Uterus (tissue), 4 donors: Measurements from ENCODE around the gene FRMPD2. TPM values are rescaled to one million over a fixed set of nuclear protein-coding genes. Genes with fewer than 3 reads are reported as not detected.
A peak's percentile ranks its signal among the peaks of the same experiment; 100 is the strongest.

Source experiments
- DNase-seq, 2 donors: peaks; one replicate each; pipeline ENCODE4 v3.0.0-alpha.2; 2019 to 2020
- H3K27ac ChIP-seq, 2 donors: fragments of 200-600 bp; sonication (generic); 1 replicate in 1 of 2; 2 replicates in 1 of 2; pipeline ENCODE4 v1.5.1; 2016 to 2018
- H3K27me3 ChIP-seq, 2 donors: fragments of 200-600 bp; sonication (generic); one replicate each; pipeline ENCODE4 v1.5.1; 2018 to 2019; ENCODE audit warnings: control low read depth in 1 of 2
- H3K36me3 ChIP-seq, 2 donors: fragments of 200-600 bp; sonication (generic); one replicate each; pipeline ENCODE4 v1.5.1; 2019; ENCODE audit warnings: control low read depth in 1 of 2
- H3K4me1 ChIP-seq, 2 donors: fragments of 200-600 bp; sonication (generic); one replicate each; pipeline ENCODE4 v1.5.1; 2018 to 2019; ENCODE audit warnings: control low read depth in 1 of 2
- H3K4me3 ChIP-seq, 2 donors: fragments of 200-600 bp; sonication (generic); 1 replicate in 1 of 2; 2 replicates in 1 of 2; pipeline ENCODE4 v1.5.1; 2018 to 2019; ENCODE audit warnings: mild to moderate bottlenecking in 1 of 2
- H3K9me3 ChIP-seq, 2 donors: fragments of 200-600 bp; sonication (generic); one replicate each; pipeline ENCODE4 v1.5.1; 2019; ENCODE audit warnings: control low read depth in 1 of 2
- CTCF ChIP-seq, 4 experiments: fragments of 200-600 bp in 2 of 4; fragments of 450-650 bp in 2 of 4; sonication (generic) in 2 of 4; IDR thresholded peaks; one replicate each; pipeline ENCODE4 v1.5.1; 2016 to 2019; ENCODE audit warnings: antibody characterized with exemption in 4 of 4, mild to moderate bottlenecking in 2 of 4, moderate library complexity in 1 of 4
- POLR2A ChIP-seq, 2 donors: fragments of 450-650 bp; IDR thresholded peaks; one replicate each; pipeline ENCODE4 v1.6.1; 2016; ENCODE audit warnings: antibody characterized with exemption in 2 of 2, mild to moderate bottlenecking in 1 of 2, moderate library complexity in 1 of 2
- intact Hi-C: fragments of 100-400 bp; cut with DNase I; formaldehyde crosslinking; loops from one replicate; pipeline ENCODE4 v1.15.1; 2023; ENCODE audit warnings: low total_unique reads
- total RNA-seq, 4 donors: library from RNA; depleted of rRNA in 3 of 4; stranded (reverse); fragments of >200 nt in 3 of 4; gene quantifications; one replicate each; pipeline versions ENCODE4 v1.1.0 to v1.2.4, GENCODE V29; 2014 to 2023
- donor health status: DM: yes; HTN: yes; CAD: no.

FRMPD2 gene
- total RNA-seq, 4 donors from 2014 or later: 0.21 to 2.5 (median 0.26) TPM; not detected in 1

- no peak for DNase-seq
- H3K36me3 ChIP-seq: no peaks in the 10 kb centered on the region
- TF ChIP-seq CTCF (IDR thresholded peaks at IDR 0.05) (no peak), POLR2A (IDR thresholded peaks at IDR 0.05) (no peak)
- H3K4me3 ChIP-seq: no peak overlapping the region
- intact Hi-C loops: no loop called here
- H3K27ac ChIP-seq: no peak overlapping the region
- H3K27me3 ChIP-seq: no peaks in the 10 kb centered on the region
- no peaks in the 10 kb centered on the region for H3K9me3 ChIP-seq
- H3K4me1 ChIP-seq: no peaks in the 10 kb centered on the region
Measured at GRCh38 chr10:48294431-48294830, 19.9 kb upstream of the FRMPD2 start.

GRCh38 chr10:48292616-48293015 lies 18.1 kb upstream of the FRMPD2 start:
- TF ChIP-seq CTCF (IDR thresholded peaks at IDR 0.05) (no peak), POLR2A (IDR thresholded peaks at IDR 0.05) (no peak)
- Histone ChIP-seq H3K27ac (no peak overlapping the region), H3K9me3 (no peaks in the 10 kb centered on the region), H3K4me1 (no peaks in the 10 kb centered on the region), H3K4me3 (no peak overlapping the region), H3K27me3 (no peaks in the 10 kb centered on the region), H3K36me3 (no peaks in the 10 kb centered on the region)
- intact Hi-C loops: no loop called here
- DNase-seq: no peak

GRCh38 chr10:48291190-48291589 lies 16.7 kb upstream of the FRMPD2 start:
- no peaks in the 10 kb centered on the region for H3K27me3 ChIP-seq

GRCh38 chr10:48290286-48290685 lies 15.8 kb upstream of the FRMPD2 start:
- no peaks in the 10 kb centered on the region for H3K9me3 ChIP-seq
- no peaks in the 10 kb centered on the region for H3K36me3 ChIP-seq
- no peak for TF ChIP-seq POLR2A (IDR thresholded peaks at IDR 0.05)
- TF ChIP-seq CTCF (IDR thresholded peaks at IDR 0.05): no peak
- no peak for DNase-seq
- no peaks in the 10 kb centered on the region for H3K4me1 ChIP-seq
- intact Hi-C loops: no loop called here
- H3K27ac ChIP-seq: no peak overlapping the region
- H3K4me3 ChIP-seq: no peak overlapping the region
- H3K27me3 ChIP-seq: no peaks in the 10 kb centered on the region

More at GRCh38 chr10:48291190-48291589, 16.7 kb upstream of the FRMPD2 start:
- TF ChIP-seq POLR2A (IDR thresholded peaks at IDR 0.05) (no peak), CTCF (IDR thresholded peaks at IDR 0.05) (no peak)
- H3K4me1 ChIP-seq: no peaks in the 10 kb centered on the region
- no peak for DNase-seq
- H3K36me3 ChIP-seq: no peaks in the 10 kb centered on the region
- no peak overlapping the region for H3K4me3 ChIP-seq
- intact Hi-C loops: no loop called here
- no peak overlapping the region for H3K27ac ChIP-seq
- H3K9me3 ChIP-seq: no peaks in the 10 kb centered on the region

GRCh38 chr10:48289501-48290238 lies 15.2 kb upstream of the FRMPD2 start:
- no peaks in the 10 kb centered on the region for H3K9me3 ChIP-seq
- no peak overlapping the region for H3K27ac ChIP-seq
- H3K36me3 ChIP-seq: no peaks in the 10 kb centered on the region
- TF ChIP-seq CTCF (IDR thresholded peaks at IDR 0.05) (peak; percentile 43 to 51 (median 46)), POLR2A (IDR thresholded peaks at IDR 0.05) (no peak)
- peak in 1 of 2 donors; percentile 25 for DNase-seq
- no peak overlapping the region for H3K4me3 ChIP-seq
- no peaks in the 10 kb centered on the region for H3K4me1 ChIP-seq
- intact Hi-C loops: no loop called here
- H3K27me3 ChIP-seq: no peaks in the 10 kb centered on the region
